ENCODE data around the gene CELSR1.
A peak's percentile ranks its signal among the peaks of the same experiment; 100 is the strongest.
"Not testable (repeated sequence)": the region's sequence is repeated elsewhere in the genome, so short reads cannot be mapped to it uniquely, and the experiment has no call there.

CELSR1 gene

DNA sequence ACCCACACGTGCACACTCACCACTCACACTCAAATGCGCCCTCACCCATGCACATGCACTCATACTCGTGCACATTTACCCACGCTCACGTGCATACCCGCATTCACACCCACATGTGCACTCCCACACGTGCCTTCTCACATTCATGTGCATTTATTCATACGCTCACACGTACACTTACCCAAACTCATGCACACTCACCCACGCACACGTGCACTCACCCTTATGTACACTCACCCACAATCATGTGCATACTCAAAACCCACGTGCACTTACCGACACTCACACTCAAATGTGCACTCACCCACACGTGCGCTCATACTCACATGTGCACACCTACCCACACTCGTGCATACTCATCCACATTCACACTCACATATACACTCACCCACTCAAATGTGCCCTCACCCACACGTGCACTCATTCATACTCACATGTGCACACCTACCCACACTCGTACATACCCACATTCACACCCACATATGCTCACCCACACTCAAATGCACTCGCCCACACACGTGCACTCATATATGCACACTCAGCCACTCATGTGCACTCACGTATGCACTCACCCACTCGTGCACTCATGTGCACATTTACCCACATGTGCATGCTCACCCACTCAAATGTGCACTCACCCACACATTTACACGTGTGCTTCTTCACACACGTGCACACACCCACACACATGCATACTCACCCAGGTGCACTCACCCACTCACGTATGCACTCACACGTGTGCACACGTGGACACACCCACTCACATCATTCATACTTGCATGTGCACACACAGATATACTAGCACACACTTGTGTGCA, 117.5 kb downstream of the CELSR1 start:
- DNase-seq (ENCODE audit: low spot score), result no peak

DNA sequence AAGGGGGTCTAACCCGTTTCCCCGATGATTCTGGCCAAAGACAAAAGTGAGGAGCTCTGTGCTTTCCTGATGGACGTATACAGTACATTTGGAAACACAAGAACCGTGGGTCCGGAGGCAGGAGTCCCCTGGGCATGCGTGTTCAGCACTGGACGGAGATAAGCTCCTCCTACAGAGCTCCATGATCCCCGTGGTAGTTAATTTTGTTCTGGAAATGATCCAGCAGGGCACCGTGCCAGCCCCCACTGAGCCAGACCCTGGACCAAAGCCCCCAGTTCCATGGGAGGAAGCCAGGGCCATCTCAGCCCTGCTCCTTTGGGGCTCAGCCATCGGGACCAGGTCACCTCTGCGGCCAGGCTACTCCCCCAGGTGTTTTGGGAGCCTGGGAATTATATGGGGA, 118.6 kb downstream of the CELSR1 start:
- no peak for DNase-seq (ENCODE audit: low spot score)

DNA sequence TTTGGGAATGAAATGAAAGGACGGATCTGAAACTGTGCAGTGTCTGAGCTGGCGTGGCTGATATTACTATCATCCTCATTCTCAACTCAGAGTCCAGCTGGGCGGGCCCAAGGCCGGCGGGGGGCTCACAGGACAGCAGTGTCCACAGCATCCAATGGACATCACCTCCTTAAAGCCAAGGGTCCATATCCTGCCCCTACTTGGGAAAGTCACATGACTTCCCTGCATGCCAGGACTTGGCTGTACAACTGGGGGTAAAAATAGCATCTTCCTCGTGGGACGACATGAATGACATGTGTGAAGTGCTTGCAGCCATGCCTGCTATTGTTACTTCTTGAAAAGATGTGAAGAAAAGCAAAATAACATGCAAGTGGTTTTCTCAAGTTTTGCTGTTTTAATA, 119.7 kb downstream of the CELSR1 start:
- DNase-seq (ENCODE audit: low spot score), result no peak

- peak; percentile 95 for DNase-seq (ENCODE audit: low spot score)
Observed at GRCh38 chr22:46416891-46417580, 120.4 kb downstream of the CELSR1 start.

GRCh38 chr22:46416520-46416871, 120.9 kb downstream of the CELSR1 start:
- peak; percentile 95 for DNase-seq (ENCODE audit: low spot score)

DNA sequence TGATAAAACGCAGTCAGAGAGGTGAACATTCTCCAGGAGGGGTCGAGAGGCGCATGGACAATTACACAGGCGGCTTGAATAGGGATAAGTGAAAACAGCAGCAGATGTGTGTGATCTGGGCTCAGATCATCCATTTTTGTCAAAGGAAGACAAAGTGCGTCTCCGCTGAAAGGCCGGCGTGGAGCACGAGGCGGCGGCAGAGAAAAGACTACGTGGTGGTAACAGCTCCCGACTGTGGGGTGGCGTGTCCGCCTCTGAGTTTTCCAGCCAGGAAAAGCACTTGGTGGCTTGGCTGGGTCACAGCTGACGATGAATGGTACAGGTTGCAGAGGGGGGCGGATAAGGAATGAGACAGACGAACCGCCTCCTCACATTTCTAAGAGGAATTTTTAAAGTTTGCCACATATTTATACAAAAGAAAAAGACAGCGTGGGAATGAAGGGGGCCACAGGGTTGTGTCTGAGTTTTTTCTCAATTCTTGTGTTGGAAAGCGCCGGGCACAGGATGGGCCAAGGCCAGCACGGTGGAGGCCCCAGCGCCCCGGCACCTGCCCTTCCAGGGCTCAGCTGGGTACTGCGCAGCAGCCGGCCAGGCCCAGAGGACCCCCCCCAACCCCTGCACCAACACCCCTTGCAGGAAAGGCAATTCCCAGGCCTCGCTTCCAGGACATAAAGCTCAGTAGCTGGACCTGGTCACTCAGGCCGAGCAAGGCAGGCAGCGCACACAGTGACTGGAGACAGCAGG, 121.5 kb downstream of the CELSR1 start:
- peak; percentile 62 for DNase-seq (ENCODE audit: low spot score)

GRCh38 chr22:46414704-46415103, 122.7 kb downstream of the CELSR1 start:
- DNase-seq (ENCODE audit: low spot score), result no peak

DNA sequence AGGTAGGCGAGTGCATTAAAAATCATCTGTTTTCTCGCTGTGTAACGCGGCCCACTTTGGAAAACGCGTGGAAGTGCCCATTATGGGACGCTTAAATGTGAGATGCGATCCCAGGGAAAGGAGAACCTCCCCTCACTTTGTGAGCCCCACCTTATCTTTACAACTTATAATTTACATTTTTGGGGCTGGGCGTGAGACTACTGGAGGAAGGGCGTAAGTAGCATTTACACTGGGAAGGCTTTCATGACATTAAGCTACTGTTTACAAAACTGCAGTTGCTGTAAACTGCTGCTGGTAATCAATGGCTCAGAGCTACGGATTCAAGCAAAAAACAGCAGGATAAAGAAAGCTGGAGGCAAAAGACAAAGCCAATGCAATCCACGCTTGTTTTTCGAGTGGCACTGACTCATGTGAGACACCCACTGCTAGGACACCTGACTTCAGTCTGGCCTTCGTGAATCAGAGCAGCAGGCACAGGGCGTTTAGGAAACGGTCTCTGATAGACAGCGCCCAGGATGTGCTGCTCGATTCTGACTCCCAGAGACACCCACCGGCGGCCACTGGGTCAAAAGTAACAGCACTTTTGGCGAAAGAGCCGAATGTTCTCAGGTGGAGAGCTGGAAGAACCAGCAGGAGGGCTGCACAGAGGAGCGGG, 123.6 kb downstream of the CELSR1 start:
- no peak for DNase-seq (ENCODE audit: low spot score)

DNA sequence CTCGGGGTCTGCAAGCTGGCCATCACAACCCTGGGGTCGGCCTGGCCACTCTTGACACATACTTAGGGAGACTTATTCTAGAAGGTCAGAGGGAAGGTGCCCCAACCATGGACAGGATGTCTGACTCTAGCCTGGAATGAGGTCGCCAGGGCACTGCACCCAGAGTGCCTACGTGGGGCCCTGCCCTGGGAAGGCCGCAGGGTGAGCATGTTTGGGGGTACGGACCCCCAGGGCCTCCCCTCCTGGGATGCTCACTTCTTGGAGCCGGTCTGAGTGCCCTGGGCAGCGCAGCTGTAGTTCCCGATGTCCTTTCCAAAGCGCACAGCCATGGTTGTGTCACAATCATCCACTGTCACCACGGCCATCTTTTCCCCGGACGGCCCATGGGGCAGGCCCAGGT, 126.1 kb downstream of the CELSR1 start:
- no peak for DNase-seq (ENCODE audit: low spot score)

DNA sequence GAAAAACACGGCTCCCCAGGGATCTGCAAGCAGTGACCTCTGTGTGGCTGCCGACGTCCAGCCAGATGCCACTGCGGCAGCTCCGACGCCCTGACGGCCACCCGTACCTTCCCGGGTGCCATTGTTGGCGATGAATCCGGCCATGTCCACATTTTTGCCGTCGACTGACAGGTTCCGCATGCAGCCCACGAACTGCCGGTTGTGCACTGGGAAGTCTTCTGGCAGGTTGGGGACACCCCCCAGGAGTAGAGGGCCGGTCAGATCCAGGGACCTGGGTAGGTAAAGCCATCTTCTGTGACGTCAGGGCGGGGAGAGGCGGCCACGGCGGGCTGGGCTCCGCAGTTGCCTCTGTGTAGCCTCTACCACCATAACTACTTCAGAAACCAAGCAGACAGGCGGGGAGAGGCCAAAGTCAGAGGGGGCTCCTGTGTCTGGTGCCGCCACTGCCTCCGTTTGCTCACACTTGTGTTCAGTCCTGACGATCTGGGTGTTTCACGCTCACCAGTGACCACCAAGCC, 127.1 kb downstream of the CELSR1 start:
- no peak for DNase-seq (ENCODE audit: low spot score)

DNA sequence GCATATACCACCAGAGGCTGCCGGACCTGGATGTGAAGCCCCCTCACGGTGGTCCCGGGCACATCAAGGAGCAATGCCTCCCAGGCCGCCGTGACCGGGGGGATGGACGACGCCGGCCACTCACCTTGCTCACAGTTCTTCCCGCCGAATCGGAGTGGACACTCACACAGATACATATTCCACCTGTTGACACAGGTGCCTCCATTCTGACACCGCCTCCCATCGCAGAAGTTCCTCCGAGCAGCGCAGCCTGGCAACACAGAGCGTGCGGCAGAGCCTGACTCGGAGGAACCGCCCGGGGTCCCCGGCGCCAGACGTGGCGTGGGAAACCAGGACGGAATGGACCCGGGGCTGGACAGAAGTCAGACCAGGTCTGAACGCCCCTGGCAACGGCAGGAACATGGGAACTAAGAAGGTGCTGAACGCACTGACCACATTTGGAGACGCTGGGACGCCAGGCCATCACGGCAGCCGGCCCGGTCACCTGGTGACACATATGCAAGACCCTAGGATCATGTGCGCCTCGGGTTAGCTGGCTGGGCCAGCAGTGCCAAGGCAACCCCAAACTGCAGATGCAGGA, 127.7 kb downstream of the CELSR1 start:
- DNase-seq (ENCODE audit: low spot score), result no peak

- peak; percentile 23 for DNase-seq (ENCODE audit: low spot score)
Observed at GRCh38 chr22:46408568-46409506, 128.6 kb downstream of the CELSR1 start.

- no peak for DNase-seq (ENCODE audit: low spot score)
Observed at GRCh38 chr22:46407748-46408147, 129.7 kb downstream of the CELSR1 start.

DNA sequence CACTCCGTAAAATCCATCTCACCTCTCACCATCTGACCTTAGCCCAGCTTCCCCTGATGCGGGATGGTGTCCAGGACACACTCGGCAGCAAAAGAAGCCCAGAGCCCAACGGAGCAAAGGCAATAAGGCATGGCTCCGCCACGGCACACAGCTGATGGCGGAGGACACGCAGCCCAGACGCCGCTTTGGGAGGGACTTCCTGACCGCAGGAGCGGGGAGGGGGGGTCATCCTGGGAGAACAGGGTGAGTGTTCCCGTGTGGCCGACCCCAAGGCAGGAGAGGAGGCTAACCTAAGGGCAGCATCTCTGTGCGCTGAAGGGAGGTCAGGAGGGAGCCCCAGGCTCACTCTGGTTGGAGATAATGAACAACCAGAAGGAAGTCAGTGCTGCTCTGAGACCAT, 130.6 kb downstream of the CELSR1 start:
- DNase-seq (ENCODE audit: low spot score), result no peak

DNA sequence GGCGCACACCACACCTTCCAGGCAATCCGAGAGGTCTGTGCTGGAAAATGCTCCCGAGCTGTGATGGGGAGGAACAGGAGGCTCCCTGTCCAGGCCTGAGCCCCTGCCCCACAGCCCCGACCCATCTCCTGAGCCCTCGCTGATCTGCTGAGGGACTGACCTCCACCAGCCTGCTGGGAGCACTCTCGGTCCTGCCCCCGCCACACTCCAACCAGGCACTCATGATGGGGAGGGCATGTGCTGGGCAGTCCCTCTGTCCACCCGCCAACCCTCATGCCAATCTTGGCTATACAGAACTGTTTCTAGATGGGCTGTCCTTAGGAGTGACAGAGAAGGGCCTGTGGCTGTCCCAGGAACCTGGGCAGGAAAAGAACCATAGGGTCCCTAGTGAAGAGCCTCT, 131.1 kb downstream of the CELSR1 start:
- DNase-seq (ENCODE audit: low spot score), result no peak

DNA sequence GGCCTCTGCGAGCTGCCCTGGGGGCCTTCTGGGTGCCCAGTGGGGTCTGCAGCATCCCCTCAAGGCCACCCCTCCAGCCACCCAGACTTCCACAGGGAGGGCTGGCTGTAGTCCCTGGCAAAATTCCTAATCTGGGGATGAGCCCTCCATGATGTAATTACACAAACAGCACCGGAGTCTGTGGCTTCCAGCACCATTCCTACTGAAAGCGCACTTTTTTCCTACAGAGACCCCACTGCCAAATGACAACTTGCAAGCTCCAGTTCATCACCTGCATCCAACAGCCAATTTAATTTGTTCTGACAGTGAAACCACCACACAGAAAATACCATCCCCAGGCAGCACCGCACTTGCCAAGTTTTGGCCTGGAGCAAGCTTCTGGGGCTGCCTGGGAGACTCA, 131.5 kb downstream of the CELSR1 start:
- no peak for DNase-seq (ENCODE audit: low spot score)

GRCh38 chr22:46403880-46404279, 133.5 kb downstream of the CELSR1 start:
- DNase-seq (ENCODE audit: low spot score), result not testable (repeated sequence)

DNA sequence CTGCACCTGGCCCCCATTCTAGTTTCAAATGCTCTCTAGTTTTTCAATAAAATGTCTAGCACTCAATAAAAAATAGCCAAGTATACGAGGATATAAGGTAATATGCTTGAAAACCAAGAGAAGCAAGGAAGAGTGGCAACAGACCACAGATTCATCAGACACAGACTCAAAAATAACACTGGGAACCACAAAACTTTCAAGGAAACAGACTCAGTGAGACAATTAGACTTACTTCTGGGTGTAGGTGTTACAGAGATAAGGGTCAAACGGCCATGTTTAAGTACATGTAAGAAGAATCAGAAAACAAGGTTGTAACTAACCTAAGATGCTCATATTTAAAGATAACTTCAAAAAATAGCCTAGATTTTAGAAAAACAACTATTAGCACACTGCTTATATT, 134.9 kb downstream of the CELSR1 start:
- DNase-seq (ENCODE audit: low spot score), result no peak

GRCh38 chr22:46401370-46401769, 136.1 kb downstream of the CELSR1 start:
- no peak for DNase-seq (ENCODE audit: low spot score)

- no peak for DNase-seq (ENCODE audit: low spot score)
Observed at GRCh38 chr22:46399251-46400024, 138.0 kb downstream of the CELSR1 start.

Measured in kidney tubule cell (primary cell).